ENCODE data around the gene C2CD3. TPM values are rescaled to one million over a fixed set of nuclear protein-coding genes. Genes with fewer than 3 reads are reported as not detected.
"Not testable (repeated sequence)": the region's sequence is repeated elsewhere in the genome, so short reads cannot be mapped to it uniquely, and the experiment has no call there.

Gene C2CD3
- total and polyA plus RNA-seq, 4 experiments from 2014 or later = 4.5 to 52.7 (median 26.5) TPM

GRCh38 chr11:73988227-73988626 is 182.6 kb downstream of the C2CD3 start:
- DNase-seq = no peak
- Histone ChIP-seq H3K27me3 (ENCODE audit: insufficient read depth, low read length) (no peaks in the 10 kb centered on the region), H3K4me3 (ENCODE audit: low read length in 2 of 2) (no peak overlapping the region), H3K36me3 (ENCODE audit: insufficient read depth, low read length) (no peaks in the 10 kb centered on the region), H3K27ac (ENCODE audit: low read depth, low read length) (no peak overlapping the region), H3K9me3 (ENCODE audit: control insufficient read depth in 1 of 2, low read length in 2 of 2) (no peaks in the 10 kb centered on the region), H3K4me1 (ENCODE audit: insufficient read depth, low read length) (peaks cover 41% of the 10 kb centered on the region)
- H3K4me1 Mint-ChIP-seq = peaks cover 24 to 45% (median 34%) of the 10 kb centered on the region in 4 donors
- H3K27ac Mint-ChIP-seq = peak overlapping the region in 2 of 7 donors; percentile 62 to 88
- ChIA-PET POLR2A (ENCODE audit: partially characterized antibody) (interaction anchor here (1.2 to 38.4 kb wide), 2 partner anchors 15 to 19 kb away, joined by 3 to 2221 read pairs; partner anchors contain the start of gene UCP3), CTCF (ENCODE audit: partially characterized antibody) (no interaction called here)
- H3K27me3 Mint-ChIP-seq = no peaks in the 10 kb centered on the region
- no peak overlapping the region for H3K4me3 Mint-ChIP-seq
- intact Hi-C loops (cut with micrococcal nuclease) = no loop called here
- no peaks in the 10 kb centered on the region for H3K36me3 Mint-ChIP-seq
- H3K9me3 Mint-ChIP-seq = no peaks in the 10 kb centered on the region

GRCh38 chr11:73985661-73986060 is 185.1 kb downstream of the C2CD3 start:
- POLR2A ChIA-PET (ENCODE audit: partially characterized antibody) = interaction anchor here (11.7 to 38.4 kb wide), 2 partner anchors 17 to 21 kb away, joined by 623 to 2221 read pairs; partner anchors contain the start of gene UCP3

GRCh38 chr11:73983741-73984538 is 186.9 kb downstream of the C2CD3 start:
- ChIA-PET CTCF (ENCODE audit: partially characterized antibody) (interaction anchor here (1.0 to 2.5 kb wide), 3 partner anchors 10 to 18 kb away, joined by 3 to 13 read pairs (median 4); no protein-coding TSS in a partner anchor), POLR2A (ENCODE audit: partially characterized antibody) (interaction anchor here (0.9 to 38.4 kb wide), 6 partner anchors 15 to 223 kb away, joined by 3 to 2221 read pairs (median 4); partner anchors contain the start of genes C2CD3, PPME1, RAB6A and UCP3)
- peak overlapping the region; percentile 84 for H3K27ac ChIP-seq (ENCODE audit: low read depth, low read length)
- no peak for DNase-seq
- peak overlapping the region; percentile 96 to 99 (median 99) for H3K4me3 Mint-ChIP-seq
- H3K4me1 ChIP-seq (ENCODE audit: insufficient read depth, low read length) = peaks cover 34% of the 10 kb centered on the region
- no peaks in the 10 kb centered on the region for H3K9me3 ChIP-seq (ENCODE audit: control insufficient read depth in 1 of 2, low read length in 2 of 2)
- peaks cover 29 to 39% of the 10 kb centered on the region in 2 donors for H3K36me3 Mint-ChIP-seq
- intact Hi-C loops (cut with micrococcal nuclease) = loop anchor here (1.0 to 5.0 kb wide), 4 partner anchors 10 to 187 kb away; partner anchors contain the start of genes C2CD3, COA4, PAAF1 and PPME1
- H3K27me3 ChIP-seq (ENCODE audit: insufficient read depth, low read length) = no peaks in the 10 kb centered on the region
- H3K4me1 Mint-ChIP-seq = peaks cover 12 to 62% (median 22%) of the 10 kb centered on the region in 4 donors
- no peaks in the 10 kb centered on the region for H3K27me3 Mint-ChIP-seq
- H3K4me3 ChIP-seq (ENCODE audit: low read length in 2 of 2) = peak overlapping the region; percentile 60 to 99
- H3K9me3 Mint-ChIP-seq = peaks cover 0 to 3% (median 0%) of the 10 kb centered on the region in 8 donors
- H3K36me3 ChIP-seq (ENCODE audit: insufficient read depth, low read length) = peaks cover 17% of the 10 kb centered on the region
- H3K27ac Mint-ChIP-seq = peak overlapping the region; percentile 98 to 100 (median 99)

More at GRCh38 chr11:73985661-73986060, 185.1 kb downstream of the C2CD3 start:
- DNase-seq; H3K9me3 Mint-ChIP-seq; H3K27ac ChIP-seq (ENCODE audit: low read depth, low read length); intact Hi-C loops (cut with micrococcal nuclease); H3K4me3 ChIP-seq (ENCODE audit: low read length in 2 of 2); H3K9me3 ChIP-seq (ENCODE audit: control insufficient read depth in 1 of 2, low read length in 2 of 2); H3K27me3 Mint-ChIP-seq; H3K27me3 ChIP-seq (ENCODE audit: insufficient read depth, low read length): not testable (repeated sequence)
- peak overlapping the region in 1 of 8 donors; percentile 46 for H3K4me3 Mint-ChIP-seq
- H3K4me1 Mint-ChIP-seq = peaks cover 10 to 48% (median 15%) of the 10 kb centered on the region in 4 donors
- peak overlapping the region in 4 of 7 donors; percentile 27 to 64 (median 46) for H3K27ac Mint-ChIP-seq
- H3K4me1 ChIP-seq (ENCODE audit: insufficient read depth, low read length) = peaks cover 20% of the 10 kb centered on the region
- peaks cover 10% of the 10 kb centered on the region for H3K36me3 ChIP-seq (ENCODE audit: insufficient read depth, low read length)
- CTCF ChIA-PET (ENCODE audit: partially characterized antibody) = interaction anchor here (1.5 kb wide), 1 partner anchor 22 kb away, joined by 4 read pairs; no protein-coding TSS in a partner anchor
- peaks cover 15 to 24% of the 10 kb centered on the region in 2 donors for H3K36me3 Mint-ChIP-seq

- H3K27ac Mint-ChIP-seq = peak overlapping the region; percentile 98 to 100 (median 99)
- intact Hi-C loops (cut with micrococcal nuclease) = loop anchor here (1.0 to 5.0 kb wide), 4 partner anchors 9 to 188 kb away; partner anchors contain the start of genes C2CD3, COA4, PAAF1 and PPME1
- no peaks in the 10 kb centered on the region for H3K9me3 ChIP-seq (ENCODE audit: control insufficient read depth in 1 of 2, low read length in 2 of 2)
- H3K36me3 ChIP-seq (ENCODE audit: insufficient read depth, low read length) = peaks cover 25% of the 10 kb centered on the region
- peaks cover 19 to 70% (median 29%) of the 10 kb centered on the region in 4 donors for H3K4me1 Mint-ChIP-seq
- H3K27ac ChIP-seq (ENCODE audit: low read depth, low read length) = peak overlapping the region; percentile 84
- CTCF ChIA-PET (ENCODE audit: partially characterized antibody) = interaction anchor here (1.0 to 5.0 kb wide), 7 partner anchors 9 to 21 kb away, joined by 3 to 38 read pairs (median 3); no protein-coding TSS in a partner anchor
- H3K4me1 ChIP-seq (ENCODE audit: insufficient read depth, low read length) = peaks cover 42% of the 10 kb centered on the region
- peaks cover 36 to 47% of the 10 kb centered on the region in 2 donors for H3K36me3 Mint-ChIP-seq
- DNase-seq = peak; percentile 91 to 95 (median 93)
- peaks cover 0 to 3% (median 0%) of the 10 kb centered on the region in 8 donors for H3K9me3 Mint-ChIP-seq
- POLR2A ChIA-PET (ENCODE audit: partially characterized antibody) = interaction anchor here (0.9 to 38.4 kb wide), 8 partner anchors 14 to 222 kb away, joined by 3 to 2221 read pairs (median 6); partner anchors contain the start of genes C2CD3, PPME1, RAB6A and UCP3
- H3K27me3 Mint-ChIP-seq = no peaks in the 10 kb centered on the region
- peak overlapping the region; percentile 96 to 99 (median 99) for H3K4me3 Mint-ChIP-seq
- no peaks in the 10 kb centered on the region for H3K27me3 ChIP-seq (ENCODE audit: insufficient read depth, low read length)
- H3K4me3 ChIP-seq (ENCODE audit: low read length in 2 of 2) = peak overlapping the region; percentile 87 to 99
These were observed 187.6 kb downstream of the C2CD3 start for GRCh38 chr11:73982990-73983740.

- Histone ChIP-seq H3K4me3 (ENCODE audit: low read length in 2 of 2) (peak within 1 kb of the TSS; percentile 87 to 99), H3K36me3 (ENCODE audit: insufficient read depth, low read length) (peaks cover 31% of the 10 kb centered on the region), H3K27me3 (ENCODE audit: insufficient read depth, low read length) (no peaks in the 10 kb centered on the region), H3K9me3 (ENCODE audit: control insufficient read depth in 1 of 2, low read length in 2 of 2) (no peaks in the 10 kb centered on the region), H3K27ac (ENCODE audit: low read depth, low read length) (peak within 1 kb of the TSS; percentile 84), H3K4me1 (ENCODE audit: insufficient read depth, low read length) (peaks cover 47% of the 10 kb centered on the region)
- peaks cover 22 to 76% (median 34%) of the 10 kb centered on the region in 4 donors for H3K4me1 Mint-ChIP-seq
- CTCF ChIA-PET (ENCODE audit: partially characterized antibody) = interaction anchor here (1.1 to 5.0 kb wide), 4 partner anchors 8 to 21 kb away, joined by 3 to 38 read pairs (median 3); no protein-coding TSS in a partner anchor
- H3K36me3 Mint-ChIP-seq = peaks cover 42 to 52% of the 10 kb centered on the region in 2 donors
- peak within 1 kb of the TSS; percentile 98 to 100 (median 99) for H3K27ac Mint-ChIP-seq
- POLR2A ChIA-PET (ENCODE audit: partially characterized antibody) = interaction anchor here (1.0 to 38.4 kb wide), 5 partner anchors 14 to 190 kb away, joined by 3 to 2221 read pairs (median 49); partner anchors contain the start of genes C2CD3, PPME1 and UCP3
- H3K4me3 Mint-ChIP-seq = peak within 1 kb of the TSS; percentile 96 to 100 (median 99)
- DNase-seq = peak; percentile 75 to 83 (median 77)
- intact Hi-C loops (cut with micrococcal nuclease) = loop anchor here (2.0 to 5.0 kb wide), 3 partner anchors 14 to 188 kb away; partner anchors contain the start of genes C2CD3, COA4, PAAF1 and PPME1
- H3K27me3 Mint-ChIP-seq = no peaks in the 10 kb centered on the region
- H3K9me3 Mint-ChIP-seq = peaks cover 0 to 3% (median 0%) of the 10 kb centered on the region in 8 donors
These were observed 188.2 kb downstream of the C2CD3 start, which contains the start of gene UCP2 for GRCh38 chr11:73982595-73982989. Gene UCP2, minus strand, starts transcription at chr11:73982843. Its CDS starts 4,465 bp downstream, at chr11:73978378.

Data from CD4-positive, alpha-beta memory T cell (primary cell).